SK-MEL-5 (cell line): Measurements from ENCODE around the gene SHH. TPM values are rescaled to one million over a fixed set of nuclear protein-coding genes. Genes with fewer than 3 reads are reported as not detected.

Source experiments
- DNase-seq: peaks from one replicate; pipeline ENCODE4 v3.0.0-alpha.2; 2016; ENCODE audit warnings: low read depth, low spot score
- in situ Hi-C: cut with HindIII; loops from 2 replicates; pipeline ENCODE4 v1.10.0; 2016; ENCODE audit warnings: low sequenced_read_pairs, high pct_unique_total_duplicates, low pct_unique_long_range_greater_than_20kb
- total RNA-seq: library from RNA; depleted of rRNA; stranded (reverse); fragments of >200 nt; shearing (Covaris generic); gene quantifications from 2 replicates; pipeline ENCODE4 v1.2.3, GENCODE V29; 2014

SHH gene
- total RNA-seq, 1 experiment from 2014 or later = 0.08 TPM

- in situ Hi-C loops = no loop called here
- DNase-seq = no peak
These were observed 862 bp upstream of the SHH start for GRCh38 chr7:155813125-155813524.

- in situ Hi-C loops = no loop called here
- no peak for DNase-seq
These were observed 736 bp downstream of the SHH start for GRCh38 chr7:155811560-155811894.

DNA sequence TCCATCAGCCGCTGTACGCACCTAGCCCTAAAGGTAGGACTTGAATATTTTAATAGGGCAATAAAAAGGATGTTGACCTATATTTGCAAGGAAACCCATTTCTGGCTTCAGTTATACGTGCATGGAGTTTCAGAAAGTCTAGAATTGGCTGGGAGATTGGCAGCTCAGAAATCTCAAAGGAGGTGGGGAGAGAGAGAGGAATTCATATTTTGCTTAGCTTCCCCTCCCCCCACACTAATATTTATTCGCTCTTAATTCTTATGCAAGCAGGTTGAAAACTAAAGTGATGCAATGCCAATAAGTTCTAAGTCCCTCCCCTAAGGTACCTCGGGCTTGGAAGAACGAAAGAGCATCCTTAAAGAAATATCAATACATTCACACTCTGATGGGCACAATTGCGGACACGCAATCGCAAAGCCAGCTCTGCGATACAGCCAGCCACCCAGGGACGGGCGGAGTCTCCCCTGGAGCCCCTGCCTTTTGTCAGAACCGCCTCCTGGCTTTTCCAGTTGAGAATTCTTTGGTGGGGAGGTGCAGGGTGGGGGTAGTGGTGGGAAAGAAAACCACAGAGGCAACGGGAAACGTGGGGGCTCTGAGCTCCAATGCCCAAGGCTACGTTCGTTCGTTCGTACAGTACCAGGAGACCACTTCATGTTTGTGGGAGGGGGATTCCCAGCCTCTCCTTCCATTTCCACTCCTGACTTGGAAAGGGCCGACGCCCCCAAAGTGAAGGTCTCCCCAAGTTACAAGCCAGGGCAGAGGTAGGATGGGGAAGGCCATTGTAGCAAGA lies 1.3 kb downstream of the SHH start:
- in situ Hi-C loops = no loop called here
- no peak for DNase-seq

DNA sequence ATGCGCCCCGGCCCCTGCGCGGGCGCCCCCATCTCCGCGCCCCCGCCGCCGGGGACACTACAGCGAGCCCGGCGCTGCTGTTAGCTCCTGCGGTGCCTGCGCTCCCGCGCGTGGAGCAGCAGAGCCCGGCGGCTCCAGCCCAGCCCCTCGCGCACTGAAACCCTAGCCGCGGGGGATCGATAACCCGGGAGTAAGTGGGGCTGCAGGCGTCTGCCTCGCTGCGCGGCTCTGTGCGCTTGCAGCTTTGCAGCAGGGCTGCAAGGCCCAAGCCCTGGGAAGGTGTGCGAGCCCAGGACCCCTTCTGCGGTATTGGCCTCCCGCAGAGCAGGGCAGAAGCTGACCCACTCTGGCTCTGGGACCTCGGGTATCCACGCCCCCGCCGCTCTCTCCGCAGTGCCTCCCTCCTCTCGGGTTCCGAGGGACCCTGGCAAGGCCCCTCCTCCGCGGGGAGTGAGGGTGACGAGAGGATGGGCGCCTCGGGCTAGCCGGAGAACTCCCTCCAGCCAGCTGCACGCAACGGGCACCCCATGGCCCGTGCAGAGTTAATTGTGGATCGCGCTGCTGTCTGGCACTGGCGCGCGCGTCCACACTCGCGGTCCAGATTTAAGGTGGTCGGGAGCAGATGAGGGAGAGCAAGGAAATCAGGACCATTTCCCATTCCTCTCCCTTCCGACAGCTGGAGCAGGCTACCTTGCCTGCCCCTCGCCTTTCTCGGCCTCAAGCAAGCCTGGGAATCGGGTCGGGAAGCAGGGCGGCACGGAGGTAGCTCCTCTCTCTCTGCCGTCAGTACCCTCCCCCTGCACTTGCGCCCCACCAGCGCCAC lies 2.1 kb downstream of the SHH start:
- in situ Hi-C loops = no loop called here
- no peak for DNase-seq

- no peak for DNase-seq
- in situ Hi-C loops = no loop called here
These were observed 2.8 kb downstream of the SHH start for GRCh38 chr7:155809332-155809946.

DNA sequence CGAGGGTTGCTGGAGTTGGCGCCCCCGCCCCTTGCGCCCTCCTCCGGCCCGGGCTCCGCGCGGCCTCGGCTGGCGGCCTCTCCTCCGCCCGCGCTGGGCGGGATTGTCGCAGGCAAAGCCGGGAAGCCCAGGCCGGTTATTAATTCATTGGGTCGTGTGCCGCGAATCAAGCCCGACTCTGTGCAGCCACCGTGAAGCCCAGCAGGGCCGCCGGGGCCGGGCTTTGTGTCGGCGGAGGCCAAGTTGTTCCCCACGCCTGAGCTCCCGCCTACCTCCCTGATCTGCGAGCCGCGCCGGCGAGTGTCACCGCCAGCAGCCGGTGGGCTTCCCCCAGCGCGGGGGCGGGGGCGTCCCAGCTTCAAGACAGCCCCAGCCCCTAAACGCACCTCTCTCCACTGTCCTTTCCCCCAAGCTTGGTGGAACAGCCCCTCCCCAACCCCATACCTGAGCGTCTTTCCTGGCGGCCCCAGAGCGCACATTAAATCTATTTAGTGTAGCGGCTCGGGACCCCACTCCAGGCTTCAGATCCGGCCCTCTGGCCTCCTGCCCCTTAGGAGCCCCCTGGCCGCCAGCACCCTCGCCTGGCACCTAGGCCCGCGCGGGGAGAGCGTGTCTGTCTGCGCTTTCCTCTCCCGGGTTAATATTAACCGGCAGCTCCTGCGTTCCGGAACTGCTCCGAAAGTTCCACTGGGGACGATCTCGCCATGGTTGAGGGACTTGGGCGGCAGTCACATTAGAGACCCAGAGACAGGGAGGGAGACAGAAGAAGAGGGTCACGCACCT lies 3.5 kb downstream of the SHH start:
- in situ Hi-C loops = no loop called here
- no peak for DNase-seq

DNA sequence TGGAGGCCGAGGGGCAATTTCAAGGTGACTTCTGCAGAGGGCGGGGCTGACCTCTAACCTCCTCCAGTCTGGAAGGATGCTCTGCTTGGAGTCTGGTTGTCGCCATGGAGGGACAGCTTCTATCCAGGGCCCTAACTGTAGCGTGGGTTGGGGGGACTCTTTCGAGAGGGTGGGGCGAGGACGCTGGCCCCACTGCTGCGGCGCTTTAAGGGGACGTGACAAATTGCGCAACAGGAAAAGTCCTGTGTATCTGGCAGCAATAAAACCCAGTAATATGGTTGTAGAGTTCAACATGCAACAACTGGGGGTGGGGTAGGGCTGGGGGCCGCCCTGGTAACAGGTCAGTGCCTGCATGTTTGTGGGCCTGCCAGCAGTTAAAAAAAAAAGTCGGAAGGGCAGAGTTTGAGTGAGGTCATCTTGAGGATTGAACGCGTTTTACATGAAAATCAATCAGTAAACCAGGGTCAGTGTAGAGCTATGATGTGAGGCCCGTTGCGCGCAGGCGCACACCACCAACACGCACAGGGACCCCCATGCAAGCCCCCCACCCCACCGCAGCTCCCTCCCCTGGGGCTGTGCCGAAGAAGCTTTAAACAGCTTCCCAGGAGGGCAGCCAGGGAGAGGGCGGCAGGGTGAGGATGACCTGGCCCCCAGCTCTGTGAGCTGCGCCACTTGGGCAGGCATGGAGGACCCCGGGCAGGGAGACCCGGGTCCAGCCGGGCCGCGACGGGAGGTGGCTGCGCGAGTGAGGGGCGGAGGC lies 4.3 kb downstream of the SHH start:
- no peak for DNase-seq
- in situ Hi-C loops = no loop called here

DNA sequence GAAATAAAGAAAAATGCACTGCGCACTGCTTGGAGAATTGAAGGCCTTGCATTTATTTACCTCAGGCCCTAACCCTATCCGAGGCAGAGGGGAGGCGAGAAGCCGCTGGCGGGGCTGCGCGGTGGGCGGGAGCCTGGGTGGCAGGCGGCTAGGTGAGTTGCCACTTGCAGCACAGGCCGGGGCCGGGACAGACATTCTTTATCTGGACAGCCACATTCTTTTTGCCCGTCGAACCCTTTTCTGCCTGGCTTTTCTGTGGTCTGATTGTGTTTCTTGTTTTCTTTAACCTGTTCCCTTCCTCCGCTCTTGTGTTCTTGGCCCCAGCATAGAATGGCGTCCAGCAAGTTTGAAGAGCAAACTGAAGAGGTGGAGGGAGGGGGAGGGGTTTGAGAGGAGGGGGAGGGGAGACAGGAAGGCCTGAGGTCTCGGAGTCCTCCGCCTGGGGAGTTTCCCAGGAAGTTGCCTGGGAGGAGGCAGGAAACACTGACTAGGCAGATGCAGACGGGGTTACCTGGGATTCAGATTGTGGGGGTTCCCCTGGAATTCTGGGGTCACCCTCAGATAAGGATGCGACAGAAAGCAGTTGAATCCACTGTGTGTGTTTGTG lies 5.1 kb downstream of the SHH start:
- in situ Hi-C loops = no loop called here

GRCh38 chr7:155806096-155806871 lies 6.0 kb downstream of the SHH start:
- no peak for DNase-seq
- in situ Hi-C loops = no loop called here

More for the DNA sequence above, 5.1 kb downstream of the SHH start:
- no peak for DNase-seq

DNA sequence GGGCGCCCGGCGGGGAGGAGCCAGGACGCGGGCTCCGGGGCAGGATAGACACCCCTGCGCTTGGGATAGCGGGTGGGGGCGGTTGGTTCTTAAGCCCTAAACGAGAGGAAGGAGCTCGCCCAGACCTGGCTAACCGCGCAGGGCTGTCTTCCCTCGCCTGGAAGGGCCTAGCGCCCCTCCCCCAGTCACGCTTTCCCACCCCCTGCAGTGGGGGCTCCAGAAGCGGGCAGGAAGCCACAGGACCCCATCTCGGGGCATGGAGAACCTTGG lies 6.5 kb downstream of the SHH start:
- DNase-seq = no peak
- in situ Hi-C loops = no loop called here

DNA sequence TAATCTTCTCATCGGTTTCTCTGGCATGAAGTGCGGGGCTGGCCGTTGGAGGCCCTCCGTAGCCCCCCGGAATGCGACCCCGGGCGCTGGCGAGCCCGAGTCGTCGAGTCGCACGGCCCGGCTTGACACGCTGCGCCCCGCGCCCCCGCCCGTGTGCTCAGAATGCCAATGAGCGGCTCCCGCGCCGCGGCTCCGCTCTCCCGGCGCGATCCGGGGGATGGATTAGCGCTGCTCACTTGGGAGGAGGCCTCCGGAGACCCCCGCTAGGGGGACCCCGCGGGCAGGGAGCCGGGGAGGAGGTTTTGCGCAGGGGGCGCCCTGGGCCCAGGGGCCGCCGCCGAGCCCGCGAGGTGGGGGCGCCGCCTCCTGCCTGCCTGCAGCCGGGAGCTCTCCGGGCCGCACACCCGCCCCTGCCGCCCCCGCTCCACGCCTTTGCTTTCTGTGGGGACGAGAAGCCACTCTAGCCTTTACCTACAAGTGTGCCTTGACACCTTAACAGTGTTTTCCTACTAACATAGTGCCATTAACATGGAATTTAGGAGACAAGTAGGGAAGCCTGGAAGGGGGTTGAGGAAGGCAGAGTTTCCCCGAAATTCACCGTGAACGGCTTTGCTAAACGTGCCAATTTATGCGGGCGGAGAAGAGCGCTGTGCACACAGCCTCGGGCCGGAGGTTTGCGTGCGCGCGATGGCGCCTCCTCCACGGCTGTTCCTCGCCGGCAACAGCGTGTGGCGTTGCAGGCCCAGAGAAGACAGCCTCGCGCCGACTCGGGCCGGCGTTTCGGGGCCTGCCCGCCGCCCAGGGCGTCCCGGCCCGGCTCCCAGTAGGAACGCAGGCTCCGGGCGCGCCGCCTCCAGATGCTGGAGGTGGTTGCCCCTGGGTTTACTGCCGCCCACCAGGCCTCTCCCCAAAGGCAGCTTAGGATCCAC lies 7.1 kb downstream of the SHH start:
- in situ Hi-C loops = no loop called here
- peak; percentile 38 for DNase-seq

- no peak for DNase-seq
- in situ Hi-C loops = no loop called here
These were observed 7.8 kb downstream of the SHH start for GRCh38 chr7:155804431-155804831.

DNA sequence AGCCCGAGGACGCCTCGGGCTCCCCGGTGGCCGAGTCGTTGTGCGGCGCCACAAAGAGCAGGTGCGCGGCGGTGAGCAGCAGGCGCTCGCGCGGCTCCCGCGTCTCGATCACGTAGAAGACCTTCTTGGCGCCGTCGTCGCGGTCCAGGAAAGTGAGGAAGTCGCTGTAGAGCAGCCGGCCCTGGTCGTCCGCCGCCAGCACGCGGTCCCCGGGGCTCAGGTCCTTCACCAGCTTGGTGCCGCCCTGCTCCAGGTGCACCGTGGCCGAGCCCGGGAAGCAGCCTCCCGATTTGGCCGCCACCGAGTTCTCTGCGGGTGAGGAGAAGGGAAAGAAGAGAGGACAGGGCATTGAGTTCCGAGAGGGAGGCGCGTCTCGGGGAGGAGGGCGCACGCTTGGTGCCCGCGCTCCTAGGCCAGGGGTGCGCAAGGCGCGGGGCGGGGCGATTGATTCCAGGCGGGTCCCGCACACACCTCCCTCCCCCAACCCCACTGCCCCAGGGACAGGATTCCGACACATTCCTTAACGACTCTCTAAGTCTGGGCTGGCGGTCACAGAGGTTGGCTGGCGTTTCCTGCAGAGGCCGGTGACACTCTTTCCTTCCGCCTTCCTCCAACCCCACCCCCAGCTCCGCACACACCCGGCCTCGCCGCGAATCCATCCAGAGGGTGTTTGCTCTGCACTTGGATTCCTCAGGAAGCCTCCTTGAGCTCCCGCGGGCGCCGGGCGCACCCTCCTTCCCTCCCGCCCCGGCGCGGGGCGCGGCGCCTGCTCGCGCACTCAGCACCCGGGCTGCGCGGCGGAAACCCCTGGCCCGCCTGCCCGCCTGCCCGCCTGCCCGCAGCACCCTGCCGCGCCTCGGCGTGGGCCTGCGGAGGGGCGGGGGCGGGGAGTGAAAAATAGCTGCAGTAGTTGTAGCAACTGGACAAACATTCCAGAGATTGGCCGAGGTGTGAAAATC lies 8.6 kb downstream of the SHH start:
- in situ Hi-C loops = no loop called here
- DNase-seq = no peak

DNA sequence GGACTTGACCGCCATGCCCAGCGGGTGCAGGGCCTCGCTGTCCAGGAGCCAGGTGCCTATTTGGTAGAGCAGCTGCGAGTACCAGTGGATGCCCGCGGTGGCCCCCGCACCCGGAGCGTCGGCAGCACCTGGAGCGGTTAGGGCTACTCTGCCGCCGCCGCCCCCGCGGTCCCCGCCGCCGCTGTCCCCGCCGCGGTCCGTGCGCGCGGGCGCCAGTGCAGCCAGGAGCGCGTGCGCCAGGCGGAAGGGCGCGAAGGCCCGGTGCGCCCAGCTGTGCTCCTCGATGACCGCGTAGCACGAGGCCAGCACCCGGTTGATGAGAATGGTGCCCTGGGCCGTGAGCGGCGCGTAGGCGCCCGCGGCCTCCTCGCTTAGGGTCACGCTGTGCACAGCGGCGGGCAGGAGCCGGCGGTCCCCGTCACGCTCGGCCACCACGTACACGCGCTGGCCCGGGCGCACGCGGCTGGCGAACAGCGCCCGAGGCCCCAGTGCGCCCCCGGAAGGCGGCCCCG lies 9.3 kb downstream of the SHH start:
- in situ Hi-C loops = no loop called here
- no peak for DNase-seq
